Uterus (tissue), 4 donors: ENCODE data around the gene GRIN1. TPM values are rescaled to one million over a fixed set of nuclear protein-coding genes. Genes with fewer than 3 reads are reported as not detected.

ENCODE experiments used
- DNase-seq, 2 donors: peaks; one replicate each; pipeline ENCODE4 v3.0.0-alpha.2; 2019 to 2020
- H3K27ac ChIP-seq, 2 donors: fragments of 200-600 bp; sonication (generic); 1 replicate in 1 of 2; 2 replicates in 1 of 2; pipeline ENCODE4 v1.5.1; 2016 to 2018
- H3K27me3 ChIP-seq, 2 donors: fragments of 200-600 bp; sonication (generic); one replicate each; pipeline ENCODE4 v1.5.1; 2018 to 2019; ENCODE audit warnings: control low read depth in 1 of 2
- H3K36me3 ChIP-seq, 2 donors: fragments of 200-600 bp; sonication (generic); one replicate each; pipeline ENCODE4 v1.5.1; 2019; ENCODE audit warnings: control low read depth in 1 of 2
- H3K4me1 ChIP-seq, 2 donors: fragments of 200-600 bp; sonication (generic); one replicate each; pipeline ENCODE4 v1.5.1; 2018 to 2019; ENCODE audit warnings: control low read depth in 1 of 2
- H3K4me3 ChIP-seq, 2 donors: fragments of 200-600 bp; sonication (generic); 1 replicate in 1 of 2; 2 replicates in 1 of 2; pipeline ENCODE4 v1.5.1; 2018 to 2019; ENCODE audit warnings: mild to moderate bottlenecking in 1 of 2
- H3K9me3 ChIP-seq, 2 donors: fragments of 200-600 bp; sonication (generic); one replicate each; pipeline ENCODE4 v1.5.1; 2019; ENCODE audit warnings: control low read depth in 1 of 2
- CTCF ChIP-seq, 4 experiments: fragments of 200-600 bp in 2 of 4; fragments of 450-650 bp in 2 of 4; sonication (generic) in 2 of 4; IDR thresholded peaks; one replicate each; pipeline ENCODE4 v1.5.1; 2016 to 2019; ENCODE audit warnings: antibody characterized with exemption in 4 of 4, mild to moderate bottlenecking in 2 of 4, moderate library complexity in 1 of 4
- POLR2A ChIP-seq, 2 donors: fragments of 450-650 bp; IDR thresholded peaks; one replicate each; pipeline ENCODE4 v1.6.1; 2016; ENCODE audit warnings: antibody characterized with exemption in 2 of 2, mild to moderate bottlenecking in 1 of 2, moderate library complexity in 1 of 2
- intact Hi-C: fragments of 100-400 bp; cut with DNase I; formaldehyde crosslinking; loops from one replicate; pipeline ENCODE4 v1.15.1; 2023; ENCODE audit warnings: low total_unique reads
- total RNA-seq, 4 donors: library from RNA; depleted of rRNA in 3 of 4; stranded (reverse); fragments of >200 nt in 3 of 4; gene quantifications; one replicate each; pipeline versions ENCODE4 v1.1.0 to v1.2.4, GENCODE V29; 2014 to 2023
- donor health status: DM: yes; HTN: yes; CAD: no.

The GRIN1 gene
- total RNA-seq, 4 donors from 2014 or later: not detected

- H3K4me3 ChIP-seq: no peak overlapping the region
- no peaks in the 10 kb centered on the region for H3K36me3 ChIP-seq
- no peaks in the 10 kb centered on the region for H3K9me3 ChIP-seq
- intact Hi-C loops: no loop called here
- H3K4me1 ChIP-seq: no peaks in the 10 kb centered on the region
- TF ChIP-seq CTCF (IDR thresholded peaks at IDR 0.05) (no peak), POLR2A (IDR thresholded peaks at IDR 0.05) (no peak)
- peaks cover 0 to 9% of the 10 kb centered on the region in 2 donors for H3K27me3 ChIP-seq
- no peak for DNase-seq
- no peak overlapping the region for H3K27ac ChIP-seq
Observed at GRCh38 chr9:137145731-137146526, 7.0 kb downstream of the GRIN1 start.

GRCh38 chr9:137146527-137146918, 7.6 kb downstream of the GRIN1 start:
- Histone ChIP-seq H3K27me3 (peaks cover 0 to 7% of the 10 kb centered on the region in 2 donors), H3K4me1 (no peaks in the 10 kb centered on the region), H3K4me3 (no peak overlapping the region), H3K36me3 (no peaks in the 10 kb centered on the region), H3K9me3 (no peaks in the 10 kb centered on the region), H3K27ac (no peak overlapping the region)
- intact Hi-C loops: no loop called here
- no peak for DNase-seq
- TF ChIP-seq POLR2A (IDR thresholded peaks at IDR 0.05) (no peak), CTCF (IDR thresholded peaks at IDR 0.05) (no peak)

DNA sequence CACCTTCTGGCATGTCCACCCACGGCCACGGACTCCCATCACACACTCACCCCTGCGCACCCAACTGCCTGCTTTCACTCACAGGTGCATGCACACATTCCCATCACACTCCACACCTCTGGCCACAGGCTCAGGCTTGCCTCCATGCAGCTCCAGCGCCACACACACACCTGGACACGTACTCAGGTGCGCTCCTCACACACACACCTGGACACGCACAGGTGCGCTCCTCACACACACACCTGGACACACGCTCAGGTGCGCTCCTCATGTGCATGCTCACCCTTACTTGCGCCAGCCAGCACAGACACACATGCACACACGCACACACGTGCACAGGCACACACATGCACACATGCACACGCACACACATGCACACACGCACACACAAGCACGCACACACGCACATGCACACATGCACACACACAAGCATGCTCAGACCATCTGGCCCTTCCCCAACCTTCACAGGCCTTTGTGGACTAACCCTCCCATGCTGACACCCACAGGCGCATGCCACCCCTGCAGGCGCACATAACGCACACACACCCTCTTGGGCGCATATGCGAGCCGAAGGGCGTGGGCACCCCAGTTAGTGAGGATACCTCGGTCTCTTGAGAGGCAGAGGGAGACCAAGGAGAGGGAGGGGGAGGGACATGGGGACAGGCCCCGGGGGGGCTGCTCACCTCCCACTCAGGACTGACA, 8.3 kb downstream of the GRIN1 start:
- intact Hi-C loops: no loop called here
- Histone ChIP-seq H3K4me3 (no peak overlapping the region), H3K4me1 (no peaks in the 10 kb centered on the region), H3K9me3 (no peaks in the 10 kb centered on the region), H3K27ac (no peak overlapping the region), H3K36me3 (no peaks in the 10 kb centered on the region), H3K27me3 (peaks cover 0 to 7% of the 10 kb centered on the region in 2 donors)
- no peak for DNase-seq
- TF ChIP-seq POLR2A (IDR thresholded peaks at IDR 0.05) (no peak), CTCF (IDR thresholded peaks at IDR 0.05) (no peak)

GRCh38 chr9:137147793-137148160, 8.8 kb downstream of the GRIN1 start:
- intact Hi-C loops: no loop called here
- H3K27me3 ChIP-seq: peaks cover 0 to 7% of the 10 kb centered on the region in 2 donors

More at GRCh38 chr9:137147793-137148160, 8.8 kb downstream of the GRIN1 start:
- H3K27ac ChIP-seq: no peak overlapping the region
- no peak overlapping the region for H3K4me3 ChIP-seq
- DNase-seq: no peak
- no peaks in the 10 kb centered on the region for H3K4me1 ChIP-seq
- H3K36me3 ChIP-seq: no peaks in the 10 kb centered on the region
- TF ChIP-seq CTCF (IDR thresholded peaks at IDR 0.05) (no peak), POLR2A (IDR thresholded peaks at IDR 0.05) (no peak)
- H3K9me3 ChIP-seq: no peaks in the 10 kb centered on the region
